Stimulated activated CD8-positive, alpha-beta memory T cell treated with anti-CD3 and anti-CD28 coated beads, Interleukin-7, amount 100 ng/mL, for 24 hours (primary cell): ENCODE results near the gene CSK.
A peak's percentile ranks its signal among the peaks of the same experiment; 100 is the strongest.

ENCODE experiments used
- DNase-seq: peaks from one replicate; pipeline ENCODE4 v3.0.0-alpha.2; 2020; ENCODE audit warnings: low read depth

CSK gene

GRCh38 chr15:74787251-74788041 is 5.6 kb downstream of the CSK start:
- peak; percentile 76 for DNase-seq

DNA sequence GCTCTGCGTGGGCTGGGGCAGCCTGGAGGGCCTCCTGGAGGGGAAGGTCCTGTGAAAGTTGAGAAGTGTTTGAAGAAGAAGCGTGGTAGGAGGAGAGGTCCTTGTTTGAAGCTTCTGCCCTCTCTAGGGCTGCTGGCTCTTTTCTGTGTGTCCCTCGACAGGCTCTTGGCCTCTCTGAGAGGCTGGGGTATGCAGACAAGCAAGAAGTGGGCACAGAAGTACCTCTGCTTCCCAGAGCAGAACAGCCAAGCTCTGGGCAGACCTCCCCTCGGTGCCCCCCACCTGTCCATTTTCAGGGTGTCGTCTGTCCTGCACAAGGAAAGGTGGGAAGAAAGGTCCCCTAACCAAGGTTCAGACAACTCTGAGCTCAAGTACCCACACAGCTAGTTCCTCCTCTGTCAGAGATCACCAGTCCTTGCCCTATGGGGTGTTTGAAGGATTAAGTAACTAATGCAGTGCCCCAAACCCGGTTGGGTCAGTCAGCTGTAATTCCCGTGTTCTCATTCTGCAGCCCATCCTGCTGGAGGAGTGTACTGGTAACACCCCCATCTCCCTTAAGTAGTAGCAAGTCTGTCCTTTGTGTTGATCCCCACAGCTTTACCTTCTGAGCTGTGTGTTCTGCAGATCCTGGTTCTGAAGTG is 6.3 kb downstream of the CSK start:
- no peak for DNase-seq

DNA sequence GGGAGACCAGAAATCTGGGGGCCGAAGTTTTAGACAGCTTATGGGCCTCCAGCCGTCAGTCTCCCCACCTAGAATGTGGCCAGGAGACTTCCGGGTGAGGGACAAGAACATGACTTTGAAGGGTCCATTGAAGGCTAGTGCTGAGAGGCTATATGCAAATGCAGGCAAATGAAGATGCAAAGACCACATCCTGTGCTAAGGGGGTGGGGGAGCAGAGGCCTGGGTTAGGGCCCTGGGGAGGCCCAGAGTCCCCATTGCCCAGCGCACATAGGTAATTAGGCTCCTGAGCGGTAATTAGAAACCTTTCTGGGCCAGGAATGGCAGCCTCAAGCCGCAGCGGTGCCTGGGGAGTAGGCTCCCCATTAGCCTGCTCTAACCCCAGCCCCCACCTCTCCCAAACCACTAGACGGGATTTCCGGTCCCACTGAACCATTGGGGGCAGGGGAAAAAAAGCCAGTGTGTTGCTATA is 6.8 kb downstream of the CSK start:
- no peak for DNase-seq

DNA sequence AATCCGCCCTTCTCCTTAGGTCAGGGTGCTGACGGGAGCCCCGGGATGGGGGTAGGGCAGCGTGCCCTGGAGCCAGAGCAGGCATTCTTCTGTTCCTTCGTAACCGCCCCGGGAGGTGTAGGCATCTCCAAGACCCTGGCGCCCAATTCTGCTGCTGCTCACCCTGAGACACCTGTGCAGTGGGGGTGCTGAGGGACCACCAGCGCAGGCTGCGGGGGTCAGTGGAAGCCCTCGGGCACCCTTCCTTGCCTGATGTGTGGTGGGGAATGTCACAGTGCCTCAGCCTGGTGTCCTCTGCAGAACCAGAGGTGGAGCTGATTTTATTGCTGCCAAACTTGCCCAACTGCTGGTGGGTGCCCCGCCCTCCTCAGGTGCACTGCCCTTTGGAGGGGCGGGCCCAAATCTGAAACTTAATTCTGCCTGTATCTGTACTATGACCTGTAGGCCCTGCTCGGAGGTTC is 7.3 kb downstream of the CSK start:
- no peak for DNase-seq

GRCh38 chr15:74789741-74790079 is 7.8 kb downstream of the CSK start:
- no peak for DNase-seq

DNA sequence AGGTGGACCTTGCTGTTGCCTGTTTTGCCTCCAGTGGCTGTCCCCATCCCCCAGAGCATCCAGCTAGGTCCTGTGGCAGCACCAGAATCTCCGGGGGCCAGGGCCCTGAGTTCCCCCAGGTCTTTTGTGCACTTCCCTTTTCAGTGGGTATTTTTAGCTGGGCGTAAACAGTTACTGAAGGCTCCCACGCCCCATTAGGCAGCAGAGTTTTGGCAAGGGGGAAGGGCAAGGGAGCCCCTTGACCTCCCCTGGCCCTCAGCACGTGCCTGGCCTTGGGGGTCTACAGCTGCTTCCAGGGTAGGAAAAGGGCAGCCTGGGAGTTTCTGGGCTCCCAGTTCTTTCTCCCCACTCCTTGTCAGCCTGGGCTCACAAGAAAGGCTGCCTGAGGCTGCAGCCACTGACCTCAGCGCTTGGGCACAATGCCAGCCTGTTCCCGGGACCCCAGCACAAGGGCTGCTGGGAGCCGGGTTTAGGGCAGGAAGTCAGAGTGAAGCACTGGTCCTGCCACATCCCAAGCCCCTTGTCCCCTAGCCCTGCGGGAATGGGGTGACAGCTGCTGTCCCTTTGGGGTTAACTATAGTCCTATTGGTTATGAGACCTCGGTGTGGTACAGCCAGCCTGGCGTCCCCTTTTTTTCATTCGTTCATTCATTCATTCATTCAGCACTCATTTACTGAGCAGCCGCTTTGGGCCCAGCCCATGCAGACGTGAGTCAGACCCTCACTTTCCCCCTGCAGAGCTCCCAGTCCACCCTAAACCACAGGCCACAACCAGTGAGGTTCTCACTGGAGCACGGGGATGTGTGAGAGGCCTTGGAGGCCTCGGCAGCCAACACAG is 8.4 kb downstream of the CSK start:
- no peak for DNase-seq

DNA sequence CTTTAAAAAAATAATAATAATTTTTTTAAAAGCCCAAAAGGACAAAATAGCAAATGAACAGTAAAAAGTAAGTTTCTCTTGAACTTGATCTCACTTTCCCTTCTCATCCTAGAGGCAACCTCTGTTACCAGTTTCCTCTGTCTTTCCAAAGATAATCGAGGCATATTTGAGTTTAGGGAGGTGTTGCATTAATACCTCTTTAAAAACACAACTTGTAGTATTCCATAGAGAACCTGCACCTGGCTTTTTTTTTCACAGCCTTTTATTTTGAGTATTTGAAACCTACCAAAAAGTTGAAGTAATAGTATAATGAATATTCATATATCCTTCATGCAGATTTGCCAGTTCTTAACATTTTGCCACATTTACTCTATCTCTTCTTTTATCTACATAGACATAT is 9.1 kb downstream of the CSK start:
- no peak for DNase-seq

- DNase-seq: no peak
These were observed 9.8 kb downstream of the CSK start for GRCh38 chr15:74791667-74792066.

DNA sequence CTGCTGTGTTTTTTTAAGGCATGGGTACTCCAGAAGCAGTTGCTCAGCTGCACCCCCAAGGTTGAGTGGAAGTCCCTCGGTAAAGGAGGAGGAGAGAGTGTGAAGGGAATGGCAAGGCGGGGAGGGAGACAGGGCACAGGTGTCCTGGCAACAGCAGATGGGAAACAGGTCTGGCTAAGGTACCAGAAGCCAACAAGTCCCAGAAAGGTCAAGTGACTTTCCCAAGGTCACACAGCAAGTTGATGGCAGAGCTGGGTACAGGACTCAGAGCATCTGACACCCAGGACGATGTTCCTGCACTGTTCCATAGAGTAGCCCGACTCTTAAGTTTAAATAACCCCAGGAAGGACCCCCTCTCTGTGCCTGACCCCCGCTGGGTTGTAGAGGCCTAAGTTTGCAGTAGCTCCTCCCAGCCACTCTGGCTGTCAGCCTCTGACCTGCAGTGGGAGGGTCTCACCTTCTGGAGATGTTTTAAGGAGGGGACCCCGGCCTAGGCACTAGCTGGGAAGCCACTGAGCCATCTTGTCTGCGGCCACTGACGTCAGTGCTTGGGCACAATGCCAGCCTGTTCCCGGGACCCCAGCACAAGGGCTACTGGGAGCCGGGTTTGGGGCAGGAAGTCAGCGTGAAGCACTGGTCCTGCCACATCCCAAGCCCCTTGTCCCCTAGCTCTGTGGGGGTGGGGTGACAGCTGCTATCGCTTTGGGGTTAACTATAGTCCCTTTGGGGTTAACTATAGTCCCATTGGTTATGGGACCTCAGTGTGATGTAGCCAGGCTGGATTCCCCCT is 10.5 kb downstream of the CSK start:
- DNase-seq: no peak

DNA sequence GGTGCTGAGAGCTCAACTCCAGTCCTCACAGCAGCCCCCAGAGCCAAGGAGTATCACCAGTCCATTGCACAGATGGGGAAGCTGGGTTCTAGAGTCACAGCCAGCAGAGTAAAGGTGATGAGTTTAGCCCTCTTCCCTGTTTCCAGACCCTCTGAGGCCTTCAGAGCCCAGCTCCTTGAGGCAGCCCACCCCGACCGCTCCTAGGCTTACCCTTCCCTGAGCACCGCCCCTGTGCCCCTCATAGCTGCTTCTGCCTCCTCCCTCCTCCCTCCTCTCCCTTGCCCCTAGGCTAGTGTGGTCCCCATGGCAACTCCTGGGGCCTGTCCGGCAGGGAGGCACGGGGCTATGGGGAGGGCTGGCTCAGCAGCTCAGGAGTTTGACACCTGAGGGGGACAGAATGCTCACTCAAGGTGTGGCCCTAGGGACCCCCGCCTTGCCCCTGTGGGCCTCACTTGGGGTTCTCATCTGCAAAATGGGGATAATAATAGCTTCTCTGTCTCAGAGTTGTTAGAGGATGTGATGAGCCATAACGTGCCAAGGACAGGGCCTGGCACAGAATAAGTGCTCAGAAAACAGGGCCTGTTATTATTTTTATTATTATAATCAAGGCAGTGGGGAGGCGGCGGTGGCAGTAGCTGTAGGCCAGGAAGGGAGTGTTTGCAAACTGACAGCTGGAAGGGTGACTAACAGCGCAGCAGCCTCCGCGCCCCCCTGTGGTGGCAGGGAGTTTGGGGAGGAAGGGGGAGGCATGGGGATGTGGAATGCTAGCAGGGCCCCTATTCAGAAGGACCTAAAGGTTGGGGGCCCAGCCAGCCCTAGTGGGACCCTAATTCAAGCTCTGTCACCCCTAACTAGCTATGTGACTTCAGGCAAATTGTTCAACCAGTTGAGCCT is 11.5 kb downstream of the CSK start:
- no peak for DNase-seq

DNA sequence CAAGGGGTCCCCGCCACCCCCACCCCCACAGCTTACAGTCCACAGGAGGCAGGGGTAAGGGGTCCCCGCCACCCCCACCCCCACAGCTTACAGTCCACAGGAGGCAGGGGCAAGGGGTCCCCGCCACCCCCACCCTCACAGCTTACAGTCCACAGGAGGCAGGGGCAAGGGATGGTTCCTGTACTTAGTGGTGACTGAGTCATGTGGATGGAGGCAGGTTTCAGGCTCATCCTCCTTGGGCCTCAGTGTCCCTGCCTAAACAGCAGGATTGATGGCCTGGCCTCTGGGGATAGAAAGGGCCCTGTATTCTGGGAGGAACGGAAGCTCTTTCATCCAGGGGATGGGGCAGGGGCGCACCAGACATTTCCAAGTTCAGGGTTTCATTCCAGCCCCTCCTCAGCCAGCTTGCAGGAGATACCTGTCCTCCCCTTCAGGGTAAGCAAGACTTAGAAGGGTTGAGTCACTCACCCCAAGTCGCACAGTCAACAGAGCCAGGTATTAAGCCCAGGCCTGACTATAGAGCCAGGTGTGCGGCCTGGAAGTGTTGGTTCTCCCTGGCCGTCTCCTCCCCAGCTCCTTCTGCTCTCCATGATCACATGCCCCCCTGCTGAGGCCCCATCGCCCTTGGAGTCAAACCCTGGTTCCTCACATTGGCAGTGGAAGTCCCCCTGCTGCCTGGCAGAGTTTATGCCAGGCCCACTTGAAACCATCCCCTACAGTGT is 12.5 kb downstream of the CSK start:
- DNase-seq: no peak

- no peak for DNase-seq
These were observed 13.1 kb downstream of the CSK start for GRCh38 chr15:74794970-74795349.

DNA sequence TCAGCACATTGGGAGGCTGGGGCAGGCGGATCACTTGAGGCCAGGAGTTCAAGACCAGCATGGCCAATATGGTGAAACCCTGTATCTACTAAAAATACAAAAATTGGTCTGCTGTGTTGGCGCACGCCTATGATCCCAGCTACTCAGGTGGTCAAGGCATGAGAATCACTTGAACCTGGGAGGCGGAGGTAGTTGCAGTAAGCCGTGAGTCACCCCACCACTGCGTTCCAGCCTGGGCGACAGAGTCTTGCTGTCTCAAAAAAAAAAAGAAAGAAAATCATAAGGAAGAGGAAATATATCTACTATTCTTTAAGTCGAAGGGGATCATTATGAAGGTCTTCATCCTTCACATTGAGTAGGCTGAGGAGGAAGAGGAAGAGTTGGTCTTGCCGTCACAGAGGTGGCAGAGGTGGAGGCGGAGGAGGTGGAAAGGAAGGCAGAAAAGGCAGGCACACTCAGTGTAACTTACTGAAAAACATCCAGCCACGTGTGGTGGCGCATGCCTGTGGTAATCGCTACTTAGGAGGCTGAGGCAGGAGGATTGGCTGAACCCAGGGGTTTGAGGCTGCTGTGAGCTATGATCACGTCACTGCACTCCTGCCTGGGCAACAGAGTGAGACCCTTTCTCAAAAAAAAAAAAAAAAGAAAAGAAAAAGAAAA is 14.2 kb downstream of the CSK start:
- DNase-seq: no peak

DNA sequence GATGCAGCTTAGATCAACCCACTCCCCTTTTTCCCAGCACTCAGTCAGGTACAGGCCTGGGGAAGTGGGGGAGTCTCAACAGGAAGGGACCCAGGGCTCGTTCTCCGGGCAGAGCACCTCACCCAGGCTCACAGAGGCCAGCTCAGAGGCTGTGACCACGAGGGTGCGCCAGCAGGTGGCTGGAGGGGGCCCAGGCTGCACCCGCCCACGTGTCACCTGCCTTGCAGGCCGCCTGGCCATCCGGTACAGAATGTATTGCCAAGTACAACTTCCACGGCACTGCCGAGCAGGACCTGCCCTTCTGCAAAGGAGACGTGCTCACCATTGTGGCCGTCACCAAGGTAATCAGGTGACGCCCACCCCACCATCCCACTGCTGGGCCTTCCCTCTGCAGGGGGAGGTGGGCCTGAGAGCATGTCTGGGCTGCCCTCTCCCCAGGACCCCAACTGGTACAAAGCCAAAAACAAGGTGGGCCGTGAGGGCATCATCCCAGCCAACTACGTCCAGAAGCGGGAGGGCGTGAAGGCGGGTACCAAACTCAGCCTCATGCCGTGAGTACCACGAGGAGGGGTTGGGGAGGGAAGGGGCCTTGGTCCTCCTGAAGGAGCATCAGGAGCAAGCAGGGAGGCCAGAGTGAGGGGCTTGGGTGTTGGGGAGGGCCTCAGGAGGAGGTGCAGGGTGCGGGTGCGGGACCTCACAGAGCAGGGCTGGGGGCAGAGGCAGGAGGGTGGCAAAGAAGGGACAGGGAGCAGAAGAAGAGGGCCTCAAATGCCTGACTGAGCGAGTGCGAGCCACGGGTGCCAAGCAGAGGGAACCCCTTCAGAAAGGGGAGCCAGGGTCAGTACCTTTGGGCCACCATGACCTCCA is 16.7 kb downstream of the CSK start:
- no peak for DNase-seq

GRCh38 chr15:74799255-74799855 is 17.5 kb downstream of the CSK start:
- DNase-seq: no peak

DNA sequence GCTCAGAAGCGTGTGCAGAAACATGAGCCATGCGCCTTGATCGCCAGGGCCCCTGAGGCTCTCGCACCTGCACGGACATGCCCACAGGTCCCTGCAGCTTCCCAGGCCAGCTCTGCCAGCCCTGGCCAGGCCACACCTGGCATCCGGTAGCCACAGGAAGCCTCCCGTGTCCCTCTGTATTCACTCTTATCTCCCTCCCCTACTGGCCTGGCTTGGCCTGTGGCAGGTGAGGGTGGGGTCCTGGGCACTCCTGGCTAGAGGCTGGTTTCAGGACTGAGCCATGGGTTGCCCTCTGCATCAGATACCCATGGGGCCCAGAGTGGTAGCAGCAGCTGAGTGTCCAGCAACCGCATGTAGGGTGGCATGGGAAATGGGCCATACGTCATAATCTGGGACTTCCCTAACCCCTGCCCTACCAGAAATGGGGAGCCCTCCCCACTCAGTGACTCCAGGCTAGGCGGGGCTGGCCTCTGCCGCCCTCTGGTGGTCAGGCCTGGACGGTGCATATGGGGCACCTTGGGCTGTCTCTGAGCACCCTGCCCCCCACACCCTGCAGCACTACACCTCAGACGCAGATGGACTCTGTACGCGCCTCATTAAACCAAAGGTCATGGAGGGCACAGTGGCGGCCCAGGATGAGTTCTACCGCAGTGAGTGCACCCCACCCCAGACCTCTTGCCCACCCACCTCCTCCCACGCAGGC is 18.1 kb downstream of the CSK start:
- peak; percentile 63 for DNase-seq

DNA sequence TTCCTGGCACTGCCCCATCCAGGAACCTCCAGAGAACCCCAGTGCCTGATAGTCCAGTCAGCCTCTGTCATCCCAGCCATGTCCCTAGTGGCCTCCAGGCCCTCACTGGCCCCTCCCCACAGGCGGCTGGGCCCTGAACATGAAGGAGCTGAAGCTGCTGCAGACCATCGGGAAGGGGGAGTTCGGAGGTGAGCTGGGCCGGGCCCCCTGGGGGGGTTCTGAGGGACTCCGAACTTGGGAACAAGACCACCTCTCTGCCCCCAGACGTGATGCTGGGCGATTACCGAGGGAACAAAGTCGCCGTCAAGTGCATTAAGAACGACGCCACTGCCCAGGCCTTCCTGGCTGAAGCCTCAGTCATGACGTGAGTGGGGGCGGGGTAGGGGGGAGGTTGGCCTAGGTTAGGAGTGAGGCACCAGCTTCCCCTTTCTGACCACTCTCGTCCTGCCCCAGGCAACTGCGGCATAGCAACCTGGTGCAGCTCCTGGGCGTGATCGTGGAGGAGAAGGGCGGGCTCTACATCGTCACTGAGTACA is 18.7 kb downstream of the CSK start:
- no peak for DNase-seq
